Inflammatory macrophage treated with lipopolysaccharide for 1 hour (primary cell): ENCODE measurements around the gene PARM1.
"Not testable (repeated sequence)": the region's sequence is repeated elsewhere in the genome, so short reads cannot be mapped to it uniquely, and the experiment has no call there.

Source experiments
- DNase-seq, 2 donors: peaks; one replicate each; pipeline ENCODE4 v3.0.0-alpha.2; 2020 to 2022

Gene PARM1

DNA sequence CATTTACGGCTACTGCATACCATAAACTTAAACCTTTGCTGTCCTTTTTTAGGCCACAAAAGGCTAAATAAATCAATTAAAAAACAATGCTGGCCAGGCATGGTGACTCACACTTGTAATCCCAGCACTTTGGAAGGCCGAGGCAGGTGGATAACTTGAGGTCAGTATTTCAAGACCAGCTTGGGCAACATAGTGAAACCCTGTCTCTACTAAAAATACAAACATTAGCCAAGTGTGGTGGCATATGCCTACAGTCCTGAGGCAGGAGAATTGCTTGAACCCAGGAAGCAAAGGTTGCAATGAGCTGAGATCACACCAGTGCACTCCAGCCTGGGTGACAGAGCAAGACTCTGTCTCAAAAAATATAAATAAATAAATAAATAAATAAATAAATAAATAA is 61.5 kb downstream of the PARM1 start:
- DNase-seq = not testable (repeated sequence)

DNA sequence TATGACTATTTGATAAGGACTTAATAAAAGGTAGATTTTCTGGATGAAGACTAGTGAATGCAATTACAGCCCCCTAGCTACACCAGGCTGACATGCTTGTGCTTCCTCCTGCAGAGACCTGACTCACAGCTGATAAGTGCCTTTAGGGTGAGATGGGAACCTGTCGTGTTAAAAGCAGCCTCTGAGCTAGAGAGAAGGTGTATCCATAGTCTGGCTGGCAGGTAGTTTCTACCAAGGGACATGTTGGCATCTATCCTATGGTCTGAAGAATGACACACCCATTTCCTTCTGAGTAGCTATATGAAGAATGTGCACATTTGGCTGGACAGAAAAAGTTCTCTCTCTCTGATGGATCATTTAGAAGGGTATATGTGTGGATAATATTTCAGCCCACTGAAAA is 64.1 kb downstream of the PARM1 start:
- DNase-seq = no peak

- DNase-seq = no peak
These were observed 65.2 kb downstream of the PARM1 start for GRCh38 chr4:74997948-74998729.

DNA sequence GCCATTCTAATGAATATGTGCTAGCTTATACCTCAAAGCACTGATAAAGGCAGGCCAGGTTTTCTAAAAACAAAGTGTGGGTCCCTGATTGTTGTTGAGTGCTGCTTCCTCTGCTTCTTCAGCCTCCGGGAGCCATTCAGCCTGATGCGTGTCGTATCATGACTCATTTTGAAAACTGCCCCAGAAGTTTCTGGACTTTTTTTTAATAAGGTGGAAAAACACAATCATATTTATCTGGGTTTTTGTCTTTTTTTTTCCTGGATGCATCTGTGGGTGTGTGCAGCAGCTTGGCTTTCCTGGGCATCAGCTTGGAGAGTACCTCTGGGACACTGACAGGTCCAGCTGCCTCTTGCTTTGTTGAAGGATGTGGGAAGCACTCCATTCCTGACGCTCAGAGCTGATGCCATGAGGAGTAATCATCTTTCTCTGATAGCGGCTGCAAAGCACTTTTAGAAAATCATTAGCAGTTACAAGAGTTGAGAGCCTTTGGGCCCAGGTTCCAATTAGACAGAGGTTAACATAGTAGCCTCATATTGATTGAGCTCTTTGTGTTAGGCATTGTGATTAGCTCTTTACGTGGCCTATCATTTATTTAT is 66.9 kb downstream of the PARM1 start:
- DNase-seq = no peak

- no peak for DNase-seq
These were observed 69.0 kb downstream of the PARM1 start for GRCh38 chr4:75001871-75002270.

GRCh38 chr4:75002381-75002780 is 69.5 kb downstream of the PARM1 start:
- DNase-seq = no peak

GRCh38 chr4:75003979-75004378 is 71.1 kb downstream of the PARM1 start:
- no peak for DNase-seq

DNA sequence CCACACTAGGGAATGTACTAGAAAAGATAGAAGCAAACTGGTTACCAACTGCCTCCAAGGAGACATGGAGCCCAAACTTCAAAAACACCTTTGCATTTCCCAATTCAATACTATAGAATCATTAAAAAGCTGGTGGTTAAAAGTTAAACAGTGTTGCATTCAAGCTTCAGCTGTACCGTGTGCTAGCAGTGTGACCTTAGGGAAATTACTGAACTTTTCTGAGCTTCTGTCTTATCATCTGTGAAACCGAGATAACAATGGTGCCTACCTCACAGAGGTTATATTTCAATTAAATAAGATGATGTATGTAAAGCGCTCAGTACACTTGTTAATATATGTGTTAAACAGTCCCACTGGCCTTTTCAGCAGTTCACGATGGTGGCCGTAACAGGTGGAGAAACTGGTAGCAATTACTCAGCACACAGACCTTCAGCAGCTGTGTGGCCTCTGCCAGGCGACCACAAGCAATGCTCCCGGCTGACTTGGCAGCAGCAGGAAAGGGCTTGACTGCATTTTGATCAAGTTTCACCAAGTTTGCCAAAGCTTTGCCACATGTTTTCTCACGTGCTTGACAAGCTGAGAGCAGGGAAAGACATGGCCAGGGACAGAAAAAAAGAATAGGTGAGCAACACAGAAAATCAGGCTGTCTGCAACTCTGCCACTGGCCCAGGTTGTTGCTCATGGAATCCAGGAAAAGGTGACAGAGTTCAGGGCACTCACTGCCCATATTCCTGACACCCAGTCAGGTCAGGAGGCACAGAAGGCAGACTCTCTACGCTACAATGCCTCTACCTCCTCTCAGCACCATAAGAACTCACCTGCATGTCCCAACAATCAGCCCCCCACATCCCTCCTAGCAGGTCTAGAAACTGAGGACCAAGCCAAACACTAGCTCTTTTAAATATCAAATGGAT is 72.1 kb downstream of the PARM1 start:
- no peak for DNase-seq

DNA sequence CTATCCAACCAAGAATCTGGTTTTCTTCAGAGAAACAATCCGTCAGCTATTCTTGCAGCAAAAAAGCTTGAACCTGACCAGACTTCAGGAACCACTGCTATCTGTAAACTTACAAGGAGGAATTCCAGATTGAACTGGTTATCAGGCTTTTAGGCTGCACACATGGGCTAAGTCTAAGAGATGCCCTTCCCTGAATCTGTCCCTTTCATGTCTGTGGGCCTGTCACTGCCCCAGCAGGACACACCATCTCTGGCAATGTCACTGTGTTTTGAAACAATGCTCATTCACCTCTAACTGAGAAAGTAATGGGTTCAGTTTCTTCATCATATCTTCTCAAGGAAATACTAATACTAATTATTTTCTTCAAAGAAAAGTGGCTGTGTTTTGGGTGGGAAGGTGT is 72.8 kb downstream of the PARM1 start:
- no peak for DNase-seq

- DNase-seq = no peak
These were observed 75.0 kb downstream of the PARM1 start for GRCh38 chr4:75007891-75008290.

DNA sequence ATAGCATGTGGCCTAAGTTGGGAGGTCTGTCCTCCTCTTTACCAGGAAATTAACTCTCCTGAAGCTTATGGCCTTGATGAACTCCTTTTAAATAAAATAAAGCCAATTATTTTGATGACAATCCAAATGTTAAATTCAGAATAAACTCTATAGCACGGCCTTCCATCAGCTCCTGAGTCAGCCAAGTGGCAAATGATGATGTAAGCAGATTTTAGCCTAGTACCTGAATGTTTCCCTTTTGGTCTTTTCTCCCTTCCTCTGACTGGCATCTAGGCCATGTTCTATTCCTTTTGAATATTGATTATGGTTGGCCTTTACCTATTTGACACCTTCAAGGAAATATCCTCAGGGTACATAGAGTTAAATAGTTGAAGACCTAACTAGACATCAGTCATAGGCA is 76.2 kb downstream of the PARM1 start:
- no peak for DNase-seq

GRCh38 chr4:75011131-75011795 is 78.3 kb downstream of the PARM1 start:
- no peak for DNase-seq

- no peak for DNase-seq
These were observed 82.7 kb downstream of the PARM1 start for GRCh38 chr4:75015627-75016026.

GRCh38 chr4:75016472-75016871 is 83.6 kb downstream of the PARM1 start:
- no peak for DNase-seq

- no peak for DNase-seq
These were observed 86.0 kb downstream of the PARM1 start for GRCh38 chr4:75018811-75019479.

DNA sequence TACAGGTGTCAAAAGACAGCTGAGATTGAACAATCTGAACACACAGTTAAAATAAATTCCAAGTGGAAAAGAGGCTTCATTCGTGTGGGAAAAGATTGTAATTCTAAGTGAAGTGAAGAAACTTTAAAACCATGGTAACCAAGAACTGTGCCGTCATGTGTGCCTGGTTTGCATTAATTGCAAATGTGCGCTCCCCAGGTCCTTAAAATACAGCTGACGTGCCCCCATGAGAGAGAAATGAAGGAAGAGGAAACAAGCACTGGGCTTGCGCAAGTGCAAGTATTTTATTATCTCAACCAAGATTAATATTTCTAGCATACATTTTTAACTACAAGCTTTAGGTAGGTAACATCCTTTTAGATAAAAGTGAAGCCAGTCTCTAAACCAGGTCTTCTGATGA is 92.5 kb downstream of the PARM1 start:
- DNase-seq = peak; percentile 7 to 15

DNA sequence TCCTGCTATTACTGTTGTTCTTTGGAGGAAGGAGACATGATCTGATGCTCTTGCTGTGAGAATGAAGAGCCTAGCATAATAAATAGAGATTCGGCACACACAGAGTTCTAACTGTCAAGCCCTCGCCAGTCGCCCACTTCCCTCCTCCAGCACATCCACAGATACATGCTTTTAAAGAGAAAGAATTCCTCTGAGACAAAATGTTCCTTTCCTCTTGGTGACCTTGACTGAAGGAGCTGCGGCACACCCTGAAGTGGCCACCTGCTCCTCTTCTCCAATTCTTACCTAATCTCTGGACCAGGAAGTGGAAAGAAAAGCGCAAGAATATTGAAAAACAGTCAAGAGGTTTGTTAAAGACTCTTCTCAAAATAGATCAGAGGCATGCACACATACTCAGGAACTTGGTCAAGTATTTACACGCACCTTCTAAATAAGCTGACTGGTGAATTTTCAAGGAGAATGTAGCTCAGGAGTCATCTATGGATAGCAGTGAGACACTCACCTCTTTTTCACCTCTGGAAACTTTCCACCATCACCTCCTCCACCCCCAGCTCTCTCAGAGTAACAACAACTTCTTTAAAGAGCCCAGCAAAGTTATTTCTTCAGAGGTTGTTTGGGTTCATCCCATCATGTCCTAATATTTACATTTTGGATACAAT is 95.4 kb downstream of the PARM1 start:
- DNase-seq = no peak

GRCh38 chr4:75030028-75030427 is 97.1 kb downstream of the PARM1 start:
- DNase-seq = no peak

- peak; percentile 79 to 87 for DNase-seq
These were observed 97.8 kb downstream of the PARM1 start for GRCh38 chr4:75030649-75031235.

GRCh38 chr4:75031775-75032174 is 98.9 kb downstream of the PARM1 start:
- DNase-seq = peak; percentile 5 to 15

- no peak for DNase-seq
These were observed 101.6 kb downstream of the PARM1 start for GRCh38 chr4:75034523-75034922.

DNA sequence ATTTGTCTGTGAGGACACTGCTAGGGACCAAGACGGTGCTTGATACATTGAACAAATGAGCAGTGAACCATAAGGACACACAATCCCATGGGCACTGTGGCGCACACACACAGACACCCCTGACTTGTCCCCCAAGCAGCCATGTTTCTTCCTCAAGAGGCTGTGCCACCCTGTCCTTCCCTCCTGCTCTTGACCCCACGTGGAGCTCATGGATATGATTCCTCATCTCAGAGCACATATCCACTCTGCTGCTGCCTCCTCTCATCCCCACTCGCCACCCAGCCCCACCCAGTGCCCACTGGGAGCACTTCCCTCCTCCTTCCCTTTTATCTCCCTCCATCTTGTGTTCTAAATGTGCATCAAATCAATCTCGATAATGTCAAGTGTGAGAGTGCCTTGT is 102.4 kb downstream of the PARM1 start:
- DNase-seq = no peak
